Measurements from ENCODE around the gene GSC.
"Not testable (repeated sequence)": the region's sequence is repeated elsewhere in the genome, so short reads cannot be mapped to it uniquely, and the experiment has no call there.

Gene GSC

DNA sequence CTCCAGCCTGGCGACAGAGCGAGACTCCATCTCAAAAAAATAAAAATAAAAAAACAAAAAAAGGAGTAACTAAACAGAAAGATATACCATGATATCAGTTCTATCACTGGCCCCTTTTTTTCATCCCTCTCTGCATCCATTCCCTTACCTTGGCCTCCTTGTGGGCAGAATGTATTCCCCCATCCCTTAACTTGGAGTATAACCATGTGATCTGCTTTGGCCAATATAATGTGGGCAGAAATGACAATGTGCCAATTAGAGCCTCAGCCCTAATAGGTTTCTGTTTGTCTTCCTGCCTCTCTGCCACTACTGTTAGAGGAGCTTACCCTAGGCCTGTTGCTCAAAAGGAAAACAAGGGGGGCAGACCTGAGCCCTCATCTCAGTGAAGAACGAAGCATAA, 23.8 kb downstream of the GSC start:
- DNase-seq (no peak), ATAC-seq (no peak)

DNA sequence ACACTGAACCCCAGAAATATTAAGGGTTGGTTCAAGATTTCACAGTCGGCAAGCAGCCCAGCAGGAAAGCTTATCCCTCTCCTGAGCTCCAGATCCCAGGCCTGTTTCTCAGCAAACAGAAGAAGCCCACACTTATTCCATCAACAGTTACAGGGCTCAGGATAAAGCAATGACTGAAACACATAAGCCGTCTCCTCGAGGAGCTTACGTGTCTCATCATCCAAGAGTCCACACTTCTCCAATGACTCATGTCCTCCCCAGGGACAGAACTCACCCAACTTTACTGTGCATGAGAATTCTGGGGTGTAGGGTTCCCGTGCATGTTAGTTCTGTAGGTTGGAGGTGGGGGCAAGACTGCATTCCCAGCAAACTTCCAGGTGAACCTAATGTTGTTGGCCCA, 31.2 kb downstream of the GSC start:
- no peak for DNase-seq
- no peak for ATAC-seq

DNA sequence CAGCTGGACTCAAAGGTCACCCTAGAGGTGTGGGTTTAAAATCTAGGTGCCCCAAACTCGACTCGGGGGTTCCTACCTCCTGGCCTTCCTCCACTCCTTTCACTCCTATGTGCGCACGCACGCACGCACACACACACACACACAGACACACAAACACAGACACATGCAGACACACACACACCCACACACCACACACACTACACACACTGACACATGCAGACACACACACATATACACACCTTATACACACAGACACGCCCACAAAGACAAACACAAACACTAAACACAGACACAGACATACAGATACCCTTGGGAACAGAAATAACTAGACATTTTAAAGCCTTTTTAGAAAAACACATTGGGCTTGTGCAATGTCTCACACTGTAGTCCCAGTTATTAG, 31.8 kb downstream of the GSC start:
- ATAC-seq (no peak), DNase-seq (no peak)

DNA sequence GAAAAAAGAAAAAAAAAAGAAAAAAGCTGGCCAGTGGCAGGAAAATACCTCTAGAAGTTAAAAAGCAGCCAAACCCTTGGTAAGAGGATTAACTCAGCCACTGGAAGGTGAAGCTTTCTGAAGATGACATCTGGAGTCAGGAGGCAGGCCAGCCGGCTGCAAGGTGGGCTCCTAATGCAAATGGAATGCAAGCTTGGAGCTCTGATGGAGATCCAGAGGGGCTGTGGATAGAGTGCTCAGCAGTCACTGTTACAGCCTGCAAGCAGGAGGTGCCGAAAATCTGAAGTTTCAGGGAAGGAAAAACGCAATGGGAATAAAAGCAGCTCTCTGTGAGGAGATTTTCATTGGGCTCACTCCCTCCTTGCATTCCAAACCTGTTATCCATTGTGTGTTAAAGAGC, 41.0 kb downstream of the GSC start:
- DNase-seq (no peak), ATAC-seq (no peak)

DNA sequence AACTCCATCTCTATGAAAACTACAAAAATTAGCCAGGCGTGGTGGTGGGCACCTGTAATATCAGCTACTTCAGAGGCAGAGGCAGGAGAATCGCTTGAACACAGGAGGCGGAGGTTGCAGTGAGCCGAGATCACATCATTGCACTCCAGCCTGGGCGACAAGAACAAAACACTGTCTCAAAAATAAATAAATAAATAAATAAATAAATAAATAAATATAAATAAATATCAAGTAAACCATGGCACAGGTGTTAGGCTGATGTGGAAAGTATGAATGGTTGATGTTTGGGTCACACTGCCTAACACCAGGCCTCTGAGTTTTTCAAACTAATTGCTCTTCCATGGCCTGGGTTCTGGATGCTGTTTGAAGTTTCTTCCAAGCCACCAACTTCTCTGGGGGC, 41.5 kb downstream of the GSC start:
- ATAC-seq, DNase-seq: not testable (repeated sequence)

DNA sequence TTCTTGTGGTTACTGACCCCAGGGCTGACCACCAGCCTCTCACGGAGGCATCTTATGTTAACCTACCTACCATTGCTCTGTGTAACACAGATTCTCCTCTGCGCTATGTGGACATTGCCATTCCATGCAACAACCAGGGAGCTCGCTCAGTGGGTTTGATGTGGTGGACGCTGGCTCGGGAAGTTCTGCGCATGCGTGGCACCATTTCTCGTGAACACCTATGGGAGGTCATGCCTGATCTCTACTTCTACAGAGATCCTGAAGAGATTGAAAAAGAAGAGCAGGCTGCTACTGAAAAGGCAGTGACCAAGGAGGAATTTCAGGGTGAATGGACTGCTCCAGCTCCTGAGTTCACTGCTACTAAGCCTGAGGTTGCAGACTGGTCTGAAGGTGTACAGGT, 43.3 kb downstream of the GSC start:
- DNase-seq, ATAC-seq: not testable (repeated sequence)

DNA sequence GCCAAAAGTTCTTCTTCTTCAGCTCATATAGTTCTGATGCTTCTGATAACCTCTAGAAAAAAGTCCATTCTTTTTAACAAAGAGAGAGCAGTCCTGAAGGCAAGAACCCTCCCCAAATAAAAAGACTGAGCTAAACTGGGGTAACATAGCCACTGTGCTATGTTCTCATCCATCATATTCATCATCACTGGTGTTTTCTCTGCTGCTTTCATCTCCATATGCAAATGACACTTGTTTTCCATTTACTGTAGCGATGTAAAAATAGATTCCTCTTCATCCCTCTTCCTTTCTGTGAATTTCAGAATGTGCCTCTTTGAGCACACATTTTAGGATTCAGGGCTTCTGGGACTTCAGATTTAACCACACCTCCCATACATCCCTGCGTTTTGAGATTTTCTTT, 44.9 kb downstream of the GSC start:
- ATAC-seq: no peak
- no peak for DNase-seq

DNA sequence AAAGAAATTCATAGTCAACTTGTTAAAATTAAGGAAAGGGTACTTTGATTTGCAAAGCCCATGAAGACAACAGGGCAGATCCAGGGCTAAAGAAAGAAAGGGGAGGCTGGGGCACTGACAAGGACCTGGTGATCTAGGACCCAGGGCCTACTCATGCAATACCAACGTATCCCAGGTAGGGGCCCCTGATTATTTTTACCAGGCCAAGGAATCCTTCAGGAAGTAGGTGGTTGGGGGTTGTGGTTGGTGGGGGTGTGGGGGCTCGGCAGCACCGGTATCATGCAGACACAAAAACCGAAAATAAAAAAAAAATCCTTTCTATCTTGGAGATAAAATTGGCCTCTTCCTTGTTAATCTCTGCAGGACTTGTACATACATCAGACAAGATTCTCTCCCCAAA, 47.5 kb downstream of the GSC start:
- no peak for ATAC-seq

More for the DNA sequence above, 47.5 kb downstream of the GSC start:
- DNase-seq: no peak
